Osteocyte (in vitro differentiated cells): ENCODE results near the gene MRPL34. TPM values are rescaled to one million over a fixed set of nuclear protein-coding genes. Genes with fewer than 3 reads are reported as not detected.
"Not testable (repeated sequence)": the region's sequence is repeated elsewhere in the genome, so short reads cannot be mapped to it uniquely, and the experiment has no call there.

Experiments
- DNase-seq: peaks from one replicate; pipeline ENCODE4 v3.0.0; 2021; ENCODE audit warnings: mixed read lengths; ENCODE audit not compliant: unreplicated experiment; ENCODE audit errors: extremely low spot score
- H3K27ac Mint-ChIP-seq: one replicate; pipeline ENCODE4 v1.8.0; 2021; ENCODE audit warnings: mild to moderate bottlenecking, mixed read lengths; ENCODE audit not compliant: unreplicated experiment
- H3K27me3 Mint-ChIP-seq: one replicate; pipeline ENCODE4 v1.8.0; 2021; ENCODE audit warnings: mixed read lengths; ENCODE audit not compliant: unreplicated experiment
- H3K36me3 Mint-ChIP-seq: one replicate; pipeline ENCODE4 v1.8.0; 2021; ENCODE audit warnings: mixed read lengths; ENCODE audit not compliant: unreplicated experiment
- H3K4me1 Mint-ChIP-seq: one replicate; pipeline ENCODE4 v1.8.0; 2021; ENCODE audit warnings: mixed read lengths; ENCODE audit not compliant: unreplicated experiment
- H3K4me3 Mint-ChIP-seq: one replicate; pipeline ENCODE4 v1.8.0; 2021; ENCODE audit warnings: mild to moderate bottlenecking, moderate library complexity, mixed read lengths; ENCODE audit not compliant: unreplicated experiment
- H3K9me3 Mint-ChIP-seq: one replicate; pipeline ENCODE4 v1.8.0; 2021; ENCODE audit warnings: mixed read lengths; ENCODE audit not compliant: unreplicated experiment
- CTCF ChIP-seq: fragments of 200-600 bp; sonication (generic); IDR thresholded peaks from 2 replicates; pipeline ENCODE4 v1.5.0; 2021; ENCODE audit warnings: antibody characterized with exemption, mild to moderate bottlenecking, moderate library complexity
- total RNA-seq: library from RNA; stranded (reverse); gene quantifications from 2 replicates; pipeline ENCODE4 v1.2.1, GENCODE V29; 2021

The MRPL34 gene
- total RNA-seq, 1 donor from 2014 or later, result 66.9 TPM

GRCh38 chr19:17266975-17267788, 38.5 kb upstream of the MRPL34 start, which contains the start of gene BABAM1:
Gene BABAM1, plus strand, starts transcription at chr19:17267443. Its CDS starts 1,364 bp downstream, at chr19:17268807.
- H3K36me3 Mint-ChIP-seq, result peaks cover 9% of the 10 kb centered on the region
- DNase-seq, result peak; percentile 98
- H3K4me3 Mint-ChIP-seq, result peak within 1 kb of the TSS; percentile 84
- no peaks in the 10 kb centered on the region for H3K9me3 Mint-ChIP-seq
- peak within 1 kb of the TSS; percentile 89 for H3K27ac Mint-ChIP-seq
- H3K27me3 Mint-ChIP-seq, result no peaks in the 10 kb centered on the region
- peaks cover 7% of the 10 kb centered on the region for H3K4me1 Mint-ChIP-seq
- no peak for TF ChIP-seq CTCF

GRCh38 chr19:17268754-17269153, 36.9 kb upstream of the MRPL34 start:
- TF ChIP-seq CTCF, result no peak
- peaks cover 11% of the 10 kb centered on the region for H3K36me3 Mint-ChIP-seq
- no peaks in the 10 kb centered on the region for H3K27me3 Mint-ChIP-seq
- no peak overlapping the region for H3K27ac Mint-ChIP-seq
- H3K4me3 Mint-ChIP-seq, result peak overlapping the region; percentile 84
- peaks cover 7% of the 10 kb centered on the region for H3K4me1 Mint-ChIP-seq
- H3K9me3 Mint-ChIP-seq, result no peaks in the 10 kb centered on the region
- no peak for DNase-seq

GRCh38 chr19:17274892-17275291, 30.8 kb upstream of the MRPL34 start:
- H3K27me3 Mint-ChIP-seq, H3K9me3 Mint-ChIP-seq, H3K27ac Mint-ChIP-seq, DNase-seq, H3K4me1 Mint-ChIP-seq, H3K4me3 Mint-ChIP-seq: not testable (repeated sequence)
- peaks cover 27% of the 10 kb centered on the region for H3K36me3 Mint-ChIP-seq

GRCh38 chr19:17275441-17276175, 30.1 kb upstream of the MRPL34 start:
- Mint-ChIP-seq H3K4me1 (no peaks in the 10 kb centered on the region), H3K36me3 (peaks cover 23% of the 10 kb centered on the region), H3K4me3 (no peak overlapping the region), H3K9me3 (no peaks in the 10 kb centered on the region), H3K27ac (no peak overlapping the region), H3K27me3 (no peaks in the 10 kb centered on the region)
- TF ChIP-seq CTCF, result no peak
- DNase-seq, result no peak

GRCh38 chr19:17279436-17279835, 26.2 kb upstream of the MRPL34 start:
- H3K4me1 Mint-ChIP-seq, result peaks cover 3% of the 10 kb centered on the region
- no peaks in the 10 kb centered on the region for H3K9me3 Mint-ChIP-seq
- DNase-seq, result no peak
- no peak for TF ChIP-seq CTCF
- H3K27ac Mint-ChIP-seq, result no peak overlapping the region
- no peak overlapping the region for H3K4me3 Mint-ChIP-seq
- H3K27me3 Mint-ChIP-seq, result no peaks in the 10 kb centered on the region
- H3K36me3 Mint-ChIP-seq, result peaks cover 13% of the 10 kb centered on the region
